Transverse colon (tissue), 4 donors: Measurements from ENCODE around the gene SLC5A1.

Source experiments
- POLR2AphosphoS5 ChIP-seq, 3 donors: sonication (generic); formaldehyde crosslinking; IDR thresholded peaks; one replicate each; pipeline ENCODE4 v1.6.1; 2016; ENCODE audit warnings: antibody characterized with exemption in 3 of 3
- TF ChIP-seq, protein P1 (sequence below), 5 experiments: fragments of 200-600 bp in 3 of 5; fragments of 450-650 bp in 2 of 5; sonication (generic) in 3 of 5; IDR thresholded peaks; 1 replicate in 2 of 5; 2 replicates in 3 of 5; pipeline ENCODE4 v1.5.1; 2016 to 2017; ENCODE audit warnings: antibody characterized with exemption in 5 of 5, inconsistent platforms in 3 of 5, mild to moderate bottlenecking in 2 of 5, moderate library complexity in 1 of 5

DNA sequence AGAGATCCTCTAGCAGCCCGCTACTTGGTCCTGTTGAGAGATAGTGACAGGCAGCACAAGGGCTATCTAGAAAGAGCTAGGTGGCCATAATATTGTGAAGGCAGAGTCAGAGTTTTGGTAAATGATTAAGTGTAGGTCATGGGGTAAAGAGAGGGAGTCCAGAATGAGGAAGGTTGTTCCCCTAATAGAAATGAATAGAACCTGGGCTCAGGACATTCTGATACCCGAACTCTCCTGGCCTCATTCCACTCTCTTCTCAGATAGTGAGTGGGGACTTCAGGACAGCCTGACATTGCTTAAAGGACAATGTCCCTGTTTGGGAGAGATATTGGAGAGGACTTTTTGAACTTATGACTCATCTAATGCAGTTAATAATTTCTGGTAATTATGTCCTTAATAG, 20.6 kb downstream of the SLC5A1 start:
- TF ChIP-seq, protein P1, sequence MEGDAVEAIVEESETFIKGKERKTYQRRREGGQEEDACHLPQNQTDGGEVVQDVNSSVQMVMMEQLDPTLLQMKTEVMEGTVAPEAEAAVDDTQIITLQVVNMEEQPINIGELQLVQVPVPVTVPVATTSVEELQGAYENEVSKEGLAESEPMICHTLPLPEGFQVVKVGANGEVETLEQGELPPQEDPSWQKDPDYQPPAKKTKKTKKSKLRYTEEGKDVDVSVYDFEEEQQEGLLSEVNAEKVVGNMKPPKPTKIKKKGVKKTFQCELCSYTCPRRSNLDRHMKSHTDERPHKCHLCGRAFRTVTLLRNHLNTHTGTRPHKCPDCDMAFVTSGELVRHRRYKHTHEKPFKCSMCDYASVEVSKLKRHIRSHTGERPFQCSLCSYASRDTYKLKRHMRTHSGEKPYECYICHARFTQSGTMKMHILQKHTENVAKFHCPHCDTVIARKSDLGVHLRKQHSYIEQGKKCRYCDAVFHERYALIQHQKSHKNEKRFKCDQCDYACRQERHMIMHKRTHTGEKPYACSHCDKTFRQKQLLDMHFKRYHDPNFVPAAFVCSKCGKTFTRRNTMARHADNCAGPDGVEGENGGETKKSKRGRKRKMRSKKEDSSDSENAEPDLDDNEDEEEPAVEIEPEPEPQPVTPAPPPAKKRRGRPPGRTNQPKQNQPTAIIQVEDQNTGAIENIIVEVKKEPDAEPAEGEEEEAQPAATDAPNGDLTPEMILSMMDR (IDR thresholded peaks at IDR 0.05): no peak
- TF ChIP-seq POLR2AphosphoS5 (IDR thresholded peaks at IDR 0.05): no peak
